Colonic mucosa (tissue), 4 donors: ENCODE measurements around the gene KIAA1614. TPM values are rescaled to one million over a fixed set of nuclear protein-coding genes. Genes with fewer than 3 reads are reported as not detected.

Experiments used
- DNase-seq: peaks from one replicate; pipeline ENCODE4 v3.0.0-alpha.2; 2020
- H3K27ac ChIP-seq: fragments of 200-600 bp; one replicate; pipeline ENCODE4 v1.8.0; 2021
- H3K27me3 ChIP-seq: fragments of 200-600 bp; one replicate; pipeline ENCODE4 v1.8.0; 2021
- H3K36me3 ChIP-seq: fragments of 200-600 bp; one replicate; pipeline ENCODE4 v1.8.0; 2021
- H3K4me1 ChIP-seq: fragments of 200-600 bp; one replicate; pipeline ENCODE4 v1.8.0; 2021; ENCODE audit warnings: mild to moderate bottlenecking
- H3K4me3 ChIP-seq: fragments of 200-600 bp; one replicate; pipeline ENCODE4 v1.8.0; 2021
- H3K9ac ChIP-seq, 2 donors: one replicate each; pipeline ENCODE4 v1.7.0; 2013; ENCODE audit warnings: control low read depth in 2 of 2, low read depth in 2 of 2, low read length in 2 of 2
- H3K9me3 ChIP-seq: fragments of 200-600 bp; one replicate; pipeline ENCODE4 v1.8.0; 2021
- intact Hi-C: fragments of 100-400 bp; cut with DNase I; formaldehyde crosslinking; loops from one replicate; pipeline ENCODE4 v1.14.1; 2022
- total RNA-seq, 2 donors: library from RNA; stranded (reverse); fragmentation: NEBNext Ultra II Directional in 1 of 2; extraction: Animal tissue kit (Norgen Biotek cat#: 25700) in 1 of 2; gene quantifications; one replicate each; pipeline ENCODE4 v1.2.1, GENCODE V29; 2021
- TF ChIP-seq, protein P1 (sequence below): fragments of 200-600 bp; IDR thresholded peaks from one replicate; pipeline ENCODE4 v1.8.0; 2022; ENCODE audit warnings: antibody characterized with exemption, mild to moderate bottlenecking
- donor health status: healthy.
- donor health status: DM: no; HTN: no; CAD: no.
- donor health status: DM: no; HTN: no; CAD: no.

KIAA1614 gene
- total RNA-seq, 2 donors from 2014 or later, result 0.74 to 2.1 TPM

DNA sequence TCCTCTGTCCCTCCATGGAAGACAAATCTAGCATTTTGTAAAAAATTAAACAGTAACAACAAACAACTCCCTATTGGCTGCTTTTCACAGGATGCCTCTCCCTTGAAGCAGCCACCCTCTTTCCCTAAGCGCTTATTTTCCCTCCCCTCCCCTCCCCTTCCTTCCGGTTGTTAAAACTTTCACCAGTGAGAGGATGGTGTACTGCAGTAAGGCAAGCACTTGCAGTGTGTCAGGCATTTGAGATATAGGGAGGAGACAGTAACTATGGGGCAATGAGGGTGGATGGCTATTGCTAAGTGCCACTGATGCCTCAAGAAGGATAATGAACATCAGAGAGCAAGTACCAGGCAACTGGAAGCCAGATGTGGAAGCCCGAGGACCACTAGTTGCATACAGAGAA lies 19.1 kb upstream of the KIAA1614 start:
- no peak overlapping the region for H3K4me3 ChIP-seq
- no peak overlapping the region for H3K9ac ChIP-seq
- H3K9me3 ChIP-seq, result no peaks in the 10 kb centered on the region
- TF ChIP-seq, protein P1, sequence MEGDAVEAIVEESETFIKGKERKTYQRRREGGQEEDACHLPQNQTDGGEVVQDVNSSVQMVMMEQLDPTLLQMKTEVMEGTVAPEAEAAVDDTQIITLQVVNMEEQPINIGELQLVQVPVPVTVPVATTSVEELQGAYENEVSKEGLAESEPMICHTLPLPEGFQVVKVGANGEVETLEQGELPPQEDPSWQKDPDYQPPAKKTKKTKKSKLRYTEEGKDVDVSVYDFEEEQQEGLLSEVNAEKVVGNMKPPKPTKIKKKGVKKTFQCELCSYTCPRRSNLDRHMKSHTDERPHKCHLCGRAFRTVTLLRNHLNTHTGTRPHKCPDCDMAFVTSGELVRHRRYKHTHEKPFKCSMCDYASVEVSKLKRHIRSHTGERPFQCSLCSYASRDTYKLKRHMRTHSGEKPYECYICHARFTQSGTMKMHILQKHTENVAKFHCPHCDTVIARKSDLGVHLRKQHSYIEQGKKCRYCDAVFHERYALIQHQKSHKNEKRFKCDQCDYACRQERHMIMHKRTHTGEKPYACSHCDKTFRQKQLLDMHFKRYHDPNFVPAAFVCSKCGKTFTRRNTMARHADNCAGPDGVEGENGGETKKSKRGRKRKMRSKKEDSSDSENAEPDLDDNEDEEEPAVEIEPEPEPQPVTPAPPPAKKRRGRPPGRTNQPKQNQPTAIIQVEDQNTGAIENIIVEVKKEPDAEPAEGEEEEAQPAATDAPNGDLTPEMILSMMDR, result no peak
- no peaks in the 10 kb centered on the region for H3K4me1 ChIP-seq
- H3K36me3 ChIP-seq, result no peaks in the 10 kb centered on the region
- no peak for DNase-seq
- H3K27me3 ChIP-seq, result no peaks in the 10 kb centered on the region
- intact Hi-C loops, result no loop called here
- H3K27ac ChIP-seq, result no peak overlapping the region

GRCh38 chr1:180896161-180896560 lies 16.5 kb upstream of the KIAA1614 start:
- H3K9me3 ChIP-seq, result no peaks in the 10 kb centered on the region
- no peak overlapping the region for H3K9ac ChIP-seq
- no peak overlapping the region for H3K4me3 ChIP-seq
- DNase-seq, result no peak
- intact Hi-C loops, result no loop called here
- no peak overlapping the region for H3K27ac ChIP-seq
- H3K27me3 ChIP-seq, result no peaks in the 10 kb centered on the region
- no peaks in the 10 kb centered on the region for H3K36me3 ChIP-seq
- no peaks in the 10 kb centered on the region for H3K4me1 ChIP-seq
- TF ChIP-seq, protein P1, result no peak

GRCh38 chr1:180898441-180899219 lies 14.1 kb upstream of the KIAA1614 start:
- H3K27ac ChIP-seq, result no peak overlapping the region
- no peak overlapping the region for H3K4me3 ChIP-seq
- no peak overlapping the region for H3K9ac ChIP-seq
- H3K36me3 ChIP-seq, result no peaks in the 10 kb centered on the region
- H3K27me3 ChIP-seq, result no peaks in the 10 kb centered on the region
- intact Hi-C loops, result no loop called here
- no peaks in the 10 kb centered on the region for H3K9me3 ChIP-seq
- H3K4me1 ChIP-seq, result no peaks in the 10 kb centered on the region
- TF ChIP-seq, protein P1, result no peak
- no peak for DNase-seq

DNA sequence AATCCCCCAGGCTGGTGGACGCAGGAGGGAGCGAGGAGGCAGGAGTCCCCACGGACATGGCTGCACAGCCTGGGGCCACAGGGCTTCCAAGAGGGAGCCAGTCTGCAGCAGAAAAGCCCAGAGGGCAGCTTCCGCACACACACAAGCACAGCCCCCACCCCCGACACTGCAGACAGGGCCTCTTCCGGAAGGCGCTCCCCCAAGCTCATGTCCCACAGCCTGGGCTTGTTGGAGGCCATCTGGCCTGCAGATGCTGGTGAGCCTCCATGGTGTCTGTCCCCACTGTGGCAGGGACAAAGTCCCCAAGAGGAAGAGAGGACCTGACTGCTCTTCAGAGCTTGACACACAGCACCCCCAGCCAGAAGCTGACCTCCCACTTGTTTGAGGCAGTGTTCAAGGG lies 13.4 kb upstream of the KIAA1614 start:
- no peak for DNase-seq
- no peaks in the 10 kb centered on the region for H3K4me1 ChIP-seq
- intact Hi-C loops, result no loop called here

GRCh38 chr1:180901076-180901990 lies 11.4 kb upstream of the KIAA1614 start:
- H3K36me3 ChIP-seq, result no peaks in the 10 kb centered on the region
- no peak overlapping the region for H3K4me3 ChIP-seq
- H3K27ac ChIP-seq, result no peak overlapping the region
- H3K4me1 ChIP-seq, result no peaks in the 10 kb centered on the region
- intact Hi-C loops, result no loop called here
- TF ChIP-seq, protein P1, result no peak
- H3K9ac ChIP-seq, result no peak overlapping the region
- DNase-seq, result no peak
- H3K27me3 ChIP-seq, result no peaks in the 10 kb centered on the region
- no peaks in the 10 kb centered on the region for H3K9me3 ChIP-seq

More for the DNA sequence above, 13.4 kb upstream of the KIAA1614 start:
- Histone ChIP-seq H3K9ac (no peak overlapping the region), H3K27me3 (no peaks in the 10 kb centered on the region), H3K9me3 (no peaks in the 10 kb centered on the region), H3K4me3 (no peak overlapping the region), H3K36me3 (no peaks in the 10 kb centered on the region), H3K27ac (no peak overlapping the region)
- TF ChIP-seq, protein P1, result no peak
